HG03354 (cell line): ENCODE results near the gene ADCY7.

Source experiments
- ATAC-seq: cut with Tn5 transposase; IDR thresholded peaks from one replicate; pipeline ENCODE4 v1.9.1; 2021; ENCODE audit warnings: mild to moderate bottlenecking; ENCODE audit not compliant: unreplicated experiment, poor library complexity, severe bottlenecking

Gene ADCY7

DNA sequence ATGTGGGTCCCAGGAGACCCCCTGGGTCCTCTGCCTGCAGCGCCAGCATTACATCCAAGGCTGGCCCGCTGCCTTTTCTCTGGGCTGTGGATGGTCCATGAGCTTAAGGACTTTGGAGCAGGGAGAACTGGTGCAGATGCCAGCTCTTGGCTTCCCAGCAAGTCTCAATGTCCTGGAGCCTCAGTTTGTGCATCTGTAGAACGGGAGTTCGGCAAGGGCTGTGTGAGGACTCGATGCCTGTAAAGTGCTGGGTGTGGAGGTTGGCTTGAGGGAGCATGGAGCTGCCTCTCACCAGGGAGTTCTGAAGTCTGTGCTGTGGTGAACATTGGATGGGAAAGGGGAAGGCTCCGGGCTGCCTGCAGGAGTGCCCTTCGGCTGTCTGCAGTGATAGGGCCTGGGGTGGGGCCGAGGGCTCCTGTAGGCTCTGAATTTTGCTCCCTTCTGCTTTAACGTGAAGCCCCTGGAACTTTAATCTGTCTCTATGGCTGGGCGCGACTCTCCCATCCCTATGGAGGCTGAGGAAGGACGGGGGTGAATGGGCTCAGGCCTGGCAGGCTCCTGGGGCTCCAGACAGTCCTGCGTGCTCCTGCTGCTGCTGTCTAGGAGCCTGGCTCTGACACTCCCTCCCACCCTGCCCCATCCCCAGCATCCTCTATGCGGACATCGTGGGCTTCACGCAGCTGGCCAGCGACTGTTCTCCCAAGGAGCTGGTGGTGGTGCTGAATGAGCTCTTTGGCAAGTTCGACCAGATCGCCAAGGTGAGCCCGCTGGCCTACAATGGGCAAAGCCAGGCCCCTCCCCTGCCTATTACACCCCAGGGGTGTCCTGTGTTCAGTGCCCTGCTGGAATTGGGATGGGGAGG is 27.9 kb downstream of the ADCY7 start:
- ATAC-seq: no peak

DNA sequence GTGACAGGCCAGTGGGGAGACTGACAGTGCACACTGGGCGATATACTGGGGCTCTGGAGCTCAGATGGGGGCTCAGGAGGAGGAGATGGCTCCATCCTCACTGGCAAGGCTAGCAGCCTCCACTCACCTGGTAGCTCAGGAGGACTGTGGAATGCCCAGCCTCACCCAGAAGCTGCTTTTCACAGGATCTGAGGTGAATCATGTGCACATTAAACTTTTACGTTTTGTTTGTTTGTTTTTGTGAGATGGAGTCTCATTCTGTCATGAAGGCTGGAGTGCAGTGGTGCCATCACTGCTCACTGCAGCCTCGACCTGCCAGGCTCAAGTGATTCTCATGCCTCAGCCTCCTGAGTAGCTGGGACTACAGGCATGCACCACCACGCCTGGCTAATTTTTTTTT is 28.6 kb downstream of the ADCY7 start:
- no peak for ATAC-seq

DNA sequence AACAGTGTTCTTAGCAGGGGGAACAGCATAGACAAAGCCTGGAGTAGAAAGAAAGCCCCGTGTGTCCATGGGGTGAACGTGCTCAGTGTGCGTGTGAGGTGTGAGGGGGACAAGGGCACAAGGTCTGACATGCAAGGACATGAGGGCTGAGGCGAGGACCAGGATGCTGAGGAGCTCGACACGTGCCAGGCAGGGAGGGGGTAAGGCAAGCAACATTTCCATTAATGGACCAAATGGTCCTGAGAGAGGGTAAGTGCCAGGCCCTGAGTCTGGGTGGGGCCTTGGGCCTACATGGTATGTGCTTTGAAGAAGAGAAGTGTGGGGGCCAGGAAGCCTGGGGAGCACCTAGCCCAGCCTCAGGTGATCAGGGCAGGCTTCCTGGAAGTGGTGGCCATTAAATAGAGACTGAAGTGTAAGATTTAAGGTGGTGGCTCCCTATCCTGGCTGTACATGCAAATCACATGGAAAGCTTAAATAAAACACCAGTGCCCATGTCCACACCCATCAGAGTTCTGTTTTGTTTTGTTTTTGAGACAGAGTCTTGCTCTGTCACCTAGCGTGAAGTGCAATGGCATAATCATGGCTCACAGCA is 29.3 kb downstream of the ADCY7 start:
- no peak for ATAC-seq

DNA sequence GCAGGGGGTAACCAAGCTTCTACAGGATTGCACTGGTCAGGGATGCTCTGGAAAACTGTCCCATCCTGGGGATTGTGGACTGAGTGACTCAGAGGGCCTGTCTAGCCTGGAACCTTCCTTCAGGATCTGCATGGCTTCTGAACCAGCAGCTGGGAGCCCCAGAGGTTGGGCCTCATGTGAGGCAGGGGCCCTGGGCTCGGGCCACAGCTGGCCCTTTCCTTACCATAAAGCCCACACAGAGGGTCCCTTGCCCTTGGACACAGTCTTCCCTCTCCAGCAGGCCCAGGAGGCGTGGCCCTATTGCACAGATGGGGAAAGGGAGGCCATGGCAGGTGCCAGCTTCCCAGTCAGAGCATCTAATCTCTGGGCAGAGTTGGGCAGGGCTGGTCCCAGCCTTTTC is 30.5 kb downstream of the ADCY7 start:
- no peak for ATAC-seq

DNA sequence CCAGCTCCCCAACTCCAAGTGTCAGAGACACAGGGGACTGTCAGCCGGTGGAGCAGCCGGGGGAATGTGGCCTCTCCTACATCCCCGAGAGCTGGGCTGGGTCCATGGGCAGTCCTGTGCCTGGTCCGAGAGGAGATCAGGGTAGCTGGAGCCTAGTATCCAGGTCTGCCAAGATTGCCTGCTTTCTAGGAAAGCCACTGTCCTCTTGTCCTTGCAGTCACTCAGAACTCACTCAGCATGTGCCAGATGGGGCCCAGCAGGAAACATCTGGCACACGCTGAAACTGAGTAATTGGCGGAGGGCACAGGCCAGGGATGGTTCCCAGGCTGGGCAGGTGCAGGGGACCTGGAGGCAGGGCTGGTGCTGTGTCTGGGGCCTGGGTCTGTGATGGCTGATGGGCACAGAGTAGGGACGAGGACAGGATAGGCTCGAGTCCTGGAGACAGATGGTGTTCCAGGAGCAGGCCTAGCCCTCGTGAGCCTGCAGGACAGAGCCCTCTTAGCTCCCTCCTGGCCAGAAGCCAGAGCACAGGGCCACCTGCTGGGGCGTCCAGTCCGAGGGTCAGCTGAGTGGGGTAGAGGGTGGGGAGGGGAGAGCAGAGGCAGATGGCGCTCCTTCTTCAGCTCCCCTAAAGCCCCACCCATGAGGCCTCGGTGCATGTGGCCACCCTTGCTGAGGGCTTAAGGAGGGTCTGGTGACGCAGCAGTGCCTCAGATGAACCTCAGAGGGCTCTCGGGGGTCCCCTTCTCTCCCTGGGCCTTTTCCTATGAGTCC is 31.1 kb downstream of the ADCY7 start:
- no peak for ATAC-seq

DNA sequence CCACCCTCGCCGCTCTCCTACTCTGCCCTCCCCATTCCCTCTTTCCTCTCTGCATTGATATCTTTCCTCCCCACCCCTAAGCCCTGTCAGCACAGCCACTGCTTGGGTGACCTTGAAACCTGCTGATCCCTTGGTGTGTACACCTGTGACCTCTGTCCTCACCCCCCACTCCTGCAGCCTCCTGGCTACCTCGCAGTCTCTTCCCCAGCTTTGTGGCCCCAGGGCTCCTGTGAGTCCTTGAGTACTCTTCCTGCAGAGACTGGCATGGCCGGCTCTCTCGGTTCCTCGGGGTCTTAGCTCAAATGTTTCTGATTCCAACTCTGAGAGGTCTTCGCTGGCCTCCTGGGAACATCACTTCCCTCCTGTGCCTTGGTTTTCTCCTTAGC is 31.7 kb downstream of the ADCY7 start:
- ATAC-seq: no peak

DNA sequence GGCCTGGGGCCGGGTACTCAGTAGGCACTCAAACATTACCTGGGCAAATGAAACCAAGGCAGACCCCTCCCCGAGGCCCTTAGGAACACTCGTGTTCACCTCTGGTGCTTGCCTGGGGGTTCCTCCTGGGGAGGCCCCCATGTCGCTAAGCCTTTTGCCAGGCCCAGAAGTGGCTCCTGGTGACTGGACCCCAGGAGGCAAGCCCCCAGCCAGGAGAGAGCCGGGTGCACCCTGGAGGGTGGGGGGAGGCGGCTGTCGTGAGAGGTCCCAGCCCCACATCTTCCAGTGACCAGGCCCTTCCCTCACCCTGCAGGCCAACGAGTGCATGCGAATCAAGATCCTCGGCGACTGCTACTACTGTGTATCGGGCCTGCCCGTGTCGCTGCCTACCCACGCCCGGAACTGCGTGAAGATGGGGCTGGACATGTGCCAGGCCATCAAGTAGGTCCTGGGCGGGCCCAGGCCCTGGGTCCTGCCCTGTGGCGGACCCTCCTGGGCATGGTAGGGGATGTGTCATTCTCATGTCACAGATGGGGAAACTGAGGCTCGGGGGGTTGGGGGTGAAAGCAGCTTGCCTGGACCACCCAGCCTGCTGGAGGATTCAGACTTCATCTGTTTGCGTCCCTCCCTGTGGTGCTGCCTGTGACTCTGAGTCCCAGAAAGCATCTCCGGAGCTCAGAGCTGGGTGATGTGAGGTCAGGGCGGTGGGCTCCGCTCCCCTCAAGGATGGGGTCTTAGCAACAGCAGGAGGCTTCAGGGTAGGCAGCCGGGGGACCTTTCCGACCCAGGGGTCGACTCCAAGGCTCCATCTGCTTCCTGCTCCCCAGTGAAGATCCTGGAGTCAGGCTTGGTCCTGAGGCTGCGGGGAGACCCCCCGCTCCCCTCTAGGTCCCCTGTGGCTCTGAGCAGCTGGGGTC is 32.5 kb downstream of the ADCY7 start:
- no peak for ATAC-seq

DNA sequence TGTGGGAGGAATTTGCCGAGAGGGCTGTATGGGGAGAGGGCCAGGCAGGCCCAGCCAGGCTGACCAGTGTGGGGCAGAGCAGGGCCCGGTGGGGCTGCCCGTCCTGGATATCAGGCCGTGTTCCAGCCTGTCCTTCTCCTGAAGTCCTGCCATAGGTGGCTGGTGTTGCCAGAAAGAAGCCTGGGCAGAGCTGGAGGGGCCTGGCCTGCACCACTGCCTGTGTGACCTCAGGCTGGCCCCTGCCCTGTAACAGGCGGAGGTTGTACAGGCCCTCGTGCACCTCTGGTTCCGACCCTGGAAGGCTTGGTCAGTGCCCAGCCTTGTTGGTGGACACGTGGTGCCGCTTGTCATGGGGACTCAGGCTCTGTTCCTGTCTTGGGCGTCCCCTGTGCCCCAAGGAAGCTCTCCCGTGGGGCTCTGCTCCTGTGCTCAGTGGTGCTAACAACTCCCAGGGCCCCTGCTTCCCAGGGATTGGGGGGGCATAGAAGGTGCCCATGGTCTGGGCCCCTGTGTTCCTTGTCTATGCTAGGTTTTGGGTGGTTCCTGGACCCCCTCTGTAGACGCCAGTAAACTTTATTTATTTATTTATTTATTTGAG is 33.3 kb downstream of the ADCY7 start:
- ATAC-seq: no peak

DNA sequence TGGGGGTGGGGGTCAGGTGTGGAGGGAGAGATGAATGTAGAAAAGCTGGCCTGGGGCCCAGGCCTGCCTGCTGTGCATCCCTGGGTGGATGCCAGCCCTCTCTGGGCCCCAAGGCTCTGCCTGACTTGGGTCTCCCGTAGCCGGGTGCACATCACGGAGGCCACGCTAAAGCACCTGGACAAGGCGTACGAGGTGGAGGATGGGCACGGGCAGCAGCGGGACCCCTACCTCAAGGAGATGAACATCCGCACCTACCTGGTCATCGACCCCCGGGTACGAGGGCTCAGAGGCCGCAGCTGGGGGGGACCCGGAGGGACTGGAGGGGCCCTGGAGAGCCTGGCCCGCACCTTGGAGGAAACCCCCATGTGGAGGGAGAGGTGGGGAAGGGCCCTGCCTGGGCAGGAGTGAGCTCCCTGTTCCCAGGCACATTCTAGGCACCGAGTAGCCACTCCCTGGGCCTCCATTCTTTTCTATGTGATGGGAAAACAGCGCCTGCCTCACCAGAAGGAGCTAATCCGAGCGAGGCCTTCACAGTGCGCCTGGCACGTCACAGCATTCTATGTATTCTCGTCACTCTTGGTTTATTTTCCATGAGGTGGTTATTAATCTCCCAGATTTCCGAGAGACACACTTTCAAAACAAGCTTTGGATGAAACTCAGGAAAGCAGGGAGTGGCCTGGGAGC is 34.7 kb downstream of the ADCY7 start:
- ATAC-seq: no peak

DNA sequence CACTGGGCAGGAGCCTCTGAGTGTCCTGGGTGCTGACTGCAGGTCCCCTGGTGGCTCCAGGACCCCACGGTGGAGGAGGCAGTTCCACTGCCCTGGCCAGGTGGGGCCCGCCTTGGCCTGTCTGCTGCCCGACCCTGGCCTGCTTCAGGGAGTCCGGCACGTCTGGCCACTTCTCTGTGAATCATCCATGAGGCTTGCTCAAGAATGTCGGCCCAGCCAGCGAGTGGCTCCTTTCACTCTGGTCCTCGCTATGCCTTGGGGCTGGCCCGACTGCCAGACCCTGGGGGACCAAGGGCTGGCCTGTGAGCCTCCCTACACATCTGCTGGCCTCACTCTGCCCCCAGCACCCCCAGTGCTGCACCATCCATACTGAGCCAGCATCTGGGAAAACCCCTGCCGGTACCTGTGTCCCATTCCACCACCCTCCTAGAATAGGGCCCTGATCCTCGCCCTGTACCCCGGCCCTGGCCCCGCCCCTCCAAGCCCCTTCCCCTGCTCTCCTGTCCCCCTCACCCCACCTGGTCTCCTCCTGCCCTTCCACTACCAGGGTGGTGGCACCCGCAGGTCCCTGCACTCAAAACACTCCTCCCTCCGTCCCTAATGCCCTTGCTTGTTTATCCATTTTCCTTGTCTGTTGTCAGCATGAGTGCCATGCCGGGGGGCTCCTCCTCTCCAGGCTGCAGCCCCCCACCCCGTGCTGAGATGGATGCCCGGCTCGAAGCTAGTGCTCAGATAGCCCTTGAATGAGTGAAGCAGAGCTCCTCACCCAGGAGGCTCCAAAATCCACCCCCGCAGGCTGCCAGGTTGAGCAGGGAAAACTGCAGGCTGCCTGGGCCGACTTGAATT is 35.5 kb downstream of the ADCY7 start:
- ATAC-seq: no peak

DNA sequence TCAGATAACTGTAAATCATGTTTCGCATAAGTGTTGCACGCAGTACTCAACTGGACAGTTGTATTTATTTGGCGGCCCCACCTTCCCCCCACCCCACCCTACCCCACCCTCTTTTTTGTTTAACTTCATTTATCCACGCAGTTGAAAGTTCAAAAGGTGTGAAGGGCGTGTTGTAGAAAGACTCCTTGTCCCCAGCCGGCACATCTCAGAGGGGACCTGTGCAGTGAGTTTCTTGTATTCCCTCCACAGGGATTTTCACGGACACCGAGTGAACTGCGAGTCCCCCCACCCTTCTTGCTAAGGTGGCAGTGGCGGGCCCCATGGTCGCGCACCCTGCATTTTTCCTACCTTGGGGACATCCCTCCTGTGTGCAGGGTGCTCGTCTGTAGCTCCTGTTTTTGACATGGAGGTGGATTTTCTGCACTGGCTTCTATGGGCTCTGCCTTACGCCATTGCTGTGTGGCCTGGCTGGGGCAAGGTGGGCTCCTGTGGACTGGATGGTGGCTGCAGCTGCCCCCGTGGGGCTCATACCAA is 36.2 kb downstream of the ADCY7 start:
- ATAC-seq: no peak

DNA sequence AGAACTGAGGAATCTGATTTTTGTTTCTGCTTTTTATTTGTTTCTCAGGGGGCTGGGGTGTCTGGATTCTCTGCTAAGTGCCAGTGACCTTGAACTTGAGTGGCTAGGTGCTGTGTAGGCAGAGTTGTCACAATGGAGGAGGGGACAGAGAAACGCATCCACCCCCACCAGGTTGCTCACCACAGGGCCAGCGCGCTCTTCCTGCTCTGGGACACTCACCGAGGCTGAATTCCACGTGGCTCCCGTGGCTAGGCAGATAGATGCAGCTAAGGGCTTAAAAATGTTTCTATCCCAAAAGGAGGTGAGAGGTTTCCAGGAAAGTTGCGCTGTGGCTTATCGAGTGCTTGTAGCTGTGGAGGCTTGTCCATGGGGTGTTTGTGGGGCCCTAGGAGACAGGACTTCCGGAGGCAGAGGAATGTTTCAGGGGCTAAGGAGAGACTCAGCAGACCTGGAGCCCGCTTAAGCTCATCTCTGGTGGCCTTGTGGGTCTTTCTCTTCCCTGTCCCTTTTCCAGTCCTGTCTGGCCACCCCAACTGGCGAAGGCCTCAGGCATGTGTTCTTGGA is 36.8 kb downstream of the ADCY7 start:
- ATAC-seq: no peak

DNA sequence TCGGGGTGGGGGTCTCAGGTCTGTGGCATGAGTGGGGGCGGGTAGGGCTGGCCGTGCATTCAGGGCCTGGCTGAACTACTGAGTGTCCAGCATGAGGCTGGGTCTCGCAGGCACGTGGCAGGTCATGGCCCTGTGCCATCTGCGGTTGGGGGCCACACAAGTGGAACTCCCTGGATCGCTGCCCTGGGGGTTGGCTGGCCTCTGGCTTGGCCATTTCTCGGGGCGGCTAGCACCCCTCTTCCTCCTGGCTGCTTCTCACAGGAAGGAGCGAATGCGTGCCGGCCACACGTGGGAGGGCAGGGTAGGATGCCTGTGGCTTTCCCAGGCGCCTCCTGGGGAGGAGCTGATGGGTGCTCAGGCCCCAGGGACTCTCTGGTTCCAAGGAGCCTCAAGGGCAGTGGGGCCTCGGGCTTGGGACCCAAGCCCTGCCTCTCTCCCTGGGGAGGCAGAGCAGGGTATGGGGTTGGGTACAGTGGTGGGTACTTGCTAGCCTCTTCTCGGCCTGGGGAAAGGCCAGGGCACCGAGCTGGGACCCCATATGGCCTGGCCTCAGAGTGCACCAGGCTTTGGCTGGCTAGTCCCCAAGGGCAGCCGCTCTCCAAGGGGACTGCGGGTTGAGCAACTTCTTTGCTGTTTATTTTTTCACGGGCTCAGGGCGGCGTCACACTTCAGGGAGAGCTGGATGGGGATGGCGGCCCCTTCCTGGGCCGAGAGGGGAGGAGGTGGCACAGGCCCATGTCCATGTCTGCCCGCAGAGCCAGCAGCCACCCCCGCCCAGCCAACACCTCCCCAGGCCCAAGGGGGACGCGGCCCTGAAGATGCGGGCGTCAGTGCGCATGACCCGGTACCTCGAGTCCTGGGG is 37.5 kb downstream of the ADCY7 start:
- ATAC-seq: no peak

DNA sequence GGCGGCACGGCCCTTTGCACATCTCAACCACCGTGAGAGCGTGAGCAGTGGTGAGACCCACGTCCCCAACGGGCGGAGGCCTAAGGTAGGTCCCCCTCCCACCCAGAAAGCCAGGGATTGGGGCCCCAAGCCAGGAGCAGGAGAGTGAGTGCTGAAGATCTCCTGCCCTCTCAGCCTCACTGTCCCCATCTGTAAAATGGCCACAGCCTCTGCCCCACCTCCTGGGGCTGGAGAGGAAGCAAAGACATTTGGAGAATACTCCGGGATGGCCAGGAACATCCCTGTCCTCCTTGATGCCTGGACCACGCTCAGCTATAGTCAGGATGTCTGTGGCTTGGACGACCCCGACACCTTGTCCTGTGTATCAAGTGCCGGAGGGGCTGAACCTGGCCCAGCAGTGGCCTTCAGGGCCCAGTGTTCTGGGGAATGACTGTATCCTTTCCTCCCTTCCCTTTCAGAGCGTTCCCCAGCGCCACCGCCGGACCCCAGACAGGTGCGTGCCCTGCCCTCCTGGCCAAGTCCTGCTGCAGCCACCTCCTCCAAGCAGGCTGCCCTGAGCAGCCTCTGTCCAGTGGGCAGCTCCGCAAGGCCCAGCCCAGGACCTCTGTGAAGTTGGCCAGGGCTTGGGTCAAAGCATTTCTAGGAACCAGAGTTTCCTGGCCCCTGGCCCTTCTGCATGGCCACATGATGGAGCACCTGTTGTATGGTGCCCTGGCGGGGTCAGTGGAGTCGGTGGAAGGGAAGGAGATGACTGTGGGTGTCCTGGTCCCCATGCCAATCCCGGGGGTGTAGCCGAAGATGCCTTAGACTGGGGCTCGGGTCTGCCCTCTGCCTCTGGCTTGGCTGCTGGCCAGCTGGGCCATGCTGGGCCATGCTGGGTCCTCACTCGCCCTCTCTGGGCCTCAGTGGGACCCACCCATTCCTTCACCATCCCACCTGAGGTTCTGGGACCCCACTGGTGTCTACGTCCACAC is 38.4 kb downstream of the ADCY7 start:
- no peak for ATAC-seq

DNA sequence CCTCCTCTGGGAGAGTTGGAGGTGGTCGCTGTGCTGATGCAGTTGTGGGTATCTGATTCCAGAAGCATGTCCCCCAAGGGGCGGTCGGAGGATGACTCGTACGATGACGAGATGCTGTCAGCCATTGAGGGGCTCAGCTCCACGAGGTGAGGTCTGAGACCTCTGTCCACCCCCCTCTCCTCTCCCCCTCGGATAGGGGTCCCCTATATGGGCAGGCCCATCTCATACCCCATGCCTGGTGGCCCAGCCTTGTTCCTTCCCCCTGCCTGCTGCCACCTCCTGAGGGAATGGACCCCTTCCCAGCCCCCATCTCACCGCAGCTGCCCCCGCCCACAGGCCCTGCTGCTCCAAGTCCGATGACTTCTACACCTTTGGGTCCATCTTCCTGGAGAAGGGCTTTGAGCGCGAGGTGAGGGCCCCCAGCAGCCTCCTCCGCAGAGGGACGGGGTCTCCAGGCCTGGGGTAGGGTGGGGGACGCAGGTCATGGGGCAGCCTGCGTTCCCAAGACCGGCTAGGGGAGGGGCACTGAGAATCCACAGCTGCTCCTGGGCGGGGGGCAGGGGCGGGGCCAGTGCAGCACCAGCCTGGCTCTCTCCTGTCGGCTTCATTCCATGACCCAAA is 39.2 kb downstream of the ADCY7 start:
- no peak for ATAC-seq
